GM12878 (cell line): ENCODE measurements around the gene MGME1. TPM values are rescaled to one million over a fixed set of nuclear protein-coding genes. Genes with fewer than 3 reads are reported as not detected.

Experiments used
- ATAC-seq: fragments of 200-7000 bp; cut with Tn5 transposase; 3 replicates; pipeline ENCODE4 v1.9.1; 2020; ENCODE audit warnings: mild to moderate bottlenecking, moderate library complexity
- BruUV-seq: library from RNA; stranded (reverse); fragments of 400-500 nt; replicated peaks from 2 replicates; lab custom pipeline; 2021; lab: Mats Ljungman, UMichigan
- CTCF ChIA-PET: fragments of 300-600 bp; sonication (Branson Sonifier 250); formaldehyde crosslinking; extraction: SDS; loops from one replicate; lab custom pipeline; 2021; ENCODE audit warnings: inconsistent platforms; lab: Yijun Ruan, JAX
- POLR2A ChIA-PET: fragments of 350-600 bp; formaldehyde crosslinking; extraction: SDS; loops from one replicate; lab custom pipeline; 2021; ENCODE audit warnings: inconsistent platforms; lab: Charles Lee
- RAD21 ChIA-PET: fragments of 300-600 bp; sonication (Branson Sonifier 250); formaldehyde crosslinking; loops from one replicate; lab custom pipeline; 2023; ENCODE audit warnings: antibody characterized with exemption; ENCODE audit not compliant: unreplicated experiment; lab: Charles Lee
- SMC1A ChIA-PET: fragments of 300-600 bp; sonication (Branson Sonifier 250); formaldehyde crosslinking; loops from one replicate; lab custom pipeline; 2023; ENCODE audit not compliant: unreplicated experiment, uncharacterized antibody; lab: Charles Lee
- DNase-seq: peaks from one replicate; pipeline ENCODE4 v3.0.0-alpha.2; 2011; ENCODE audit warnings: low read depth, low spot score
- FAIRE-seq: peaks from 3 replicates; lab custom pipeline; 2011; peaks lifted over from hg19 to GRCh38; lab: Jason Lieb, UNC
- H2AFZ ChIP-seq: 2 replicates; pipeline ENCODE4 v1.6.0; 2011; ENCODE audit warnings: low read depth, low read length, control low read depth; ENCODE audit not compliant: control insufficient read depth
- H3K27ac ChIP-seq: 2 replicates; pipeline ENCODE4 v1.5.1; 2011; ENCODE audit warnings: control low read depth; ENCODE audit not compliant: control insufficient read depth, insufficient read depth
- H3K27me3 ChIP-seq, 2 experiments: replicated peaks in 1 of 2; 2 replicates each; pipeline versions ENCODE4 v1.6.0 to v1.6.1; 2011; ENCODE audit warnings: low read length in 1 of 2; ENCODE audit not compliant: control insufficient read depth in 2 of 2, insufficient read depth in 2 of 2
- H3K36me3 ChIP-seq, 2 experiments: 2 replicates each; pipeline ENCODE4 v1.5.1; 2011; ENCODE audit warnings: low read length in 1 of 2; ENCODE audit not compliant: control insufficient read depth in 2 of 2, insufficient read depth in 2 of 2
- H3K4me1 ChIP-seq: 2 replicates; pipeline ENCODE4 v1.6.1; 2011; ENCODE audit warnings: mild to moderate bottlenecking, low read length, moderate library complexity, mixed read lengths; ENCODE audit not compliant: control insufficient read depth, insufficient read depth
- H3K4me2 ChIP-seq: 2 replicates; pipeline ENCODE4 v1.6.0; 2011; ENCODE audit warnings: control low read depth; ENCODE audit not compliant: control insufficient read depth, insufficient read depth
- H3K4me3 ChIP-seq: fragments of 200-600 bp; sonication (generic); 2 replicates; pipeline ENCODE4 v1.5.1; 2016
- H3K79me2 ChIP-seq: 2 replicates; pipeline ENCODE4 v1.6.0; 2011; ENCODE audit warnings: low read length; ENCODE audit not compliant: control insufficient read depth, insufficient read depth
- H3K9ac ChIP-seq: 2 replicates; pipeline ENCODE4 v1.8.0; 2011; ENCODE audit warnings: low read length, control low read depth, mixed read lengths; ENCODE audit not compliant: control insufficient read depth, insufficient read depth
- H3K9me3 ChIP-seq: replicated peaks from 3 replicates; pipeline ENCODE4 v1.5.1; 2011; ENCODE audit warnings: mild to moderate bottlenecking, low read length; ENCODE audit not compliant: control insufficient read depth, insufficient read depth
- H4K20me1 ChIP-seq: 2 replicates; pipeline ENCODE4 v1.6.0; 2011; ENCODE audit not compliant: control insufficient read depth, insufficient read depth
- IKZF2 ChIP-seq, 2 experiments: fragments of 450-650 bp; IDR thresholded peaks; 2 replicates each; pipeline ENCODE4 v1.6.1; 2017; ENCODE audit warnings: mild to moderate bottlenecking in 2 of 2, moderate library complexity in 2 of 2
- LARP7 ChIP-seq: fragments of 450-650 bp; IDR thresholded peaks from 2 replicates; pipeline ENCODE4 v1.6.1; 2017; ENCODE audit warnings: mild to moderate bottlenecking
- MTA3 ChIP-seq: IDR thresholded peaks from 2 replicates; pipeline ENCODE4 v1.6.1; 2012; ENCODE audit warnings: low read length, inconsistent platforms, borderline replicate concordance
- NR2C1 ChIP-seq: fragments of 450-650 bp; IDR thresholded peaks from 2 replicates; pipeline ENCODE4 v1.6.1; 2017; ENCODE audit warnings: antibody characterized with exemption, mild to moderate bottlenecking, moderate library complexity
- NR2F1 ChIP-seq: fragments of 450-650 bp; conservative IDR thresholded peaks from 2 replicates; pipeline ENCODE4 v1.6.1; 2017; ENCODE audit warnings: mild to moderate bottlenecking
- POLR2AphosphoS2 ChIP-seq: IDR thresholded peaks from 2 replicates; pipeline ENCODE4 v1.6.1; 2011; ENCODE audit warnings: low read depth, mild to moderate bottlenecking, low read length, improper control_type of control experiment, moderate library complexity
- POLR2AphosphoS5 ChIP-seq: IDR thresholded peaks from 2 replicates; pipeline ENCODE4 v1.6.1; 2011; ENCODE audit warnings: mild to moderate bottlenecking, low read length, inconsistent platforms
- RUNX3 ChIP-seq: IDR thresholded peaks from 2 replicates; pipeline ENCODE4 v1.6.1; 2012; ENCODE audit warnings: low read length, inconsistent platforms
- SPI1 ChIP-seq: IDR thresholded peaks from 2 replicates; pipeline ENCODE4 v1.6.1; 2011; ENCODE audit warnings: low read depth, mild to moderate bottlenecking, low read length, moderate library complexity, borderline replicate concordance; ENCODE audit not compliant: insufficient read depth
- TCF12 ChIP-seq: IDR thresholded peaks from 2 replicates; pipeline ENCODE4 v1.6.1; 2011; ENCODE audit warnings: low read depth, mild to moderate bottlenecking, low read length
- ZNF274 ChIP-seq: IDR thresholded peaks from one replicate; pipeline ENCODE4 v1.8.0; 2011; ENCODE audit not compliant: insufficient read length, insufficient read depth
- WGBS: methylation state at CpG from one replicate; pipeline ENCODE4 v1.1.6; 2016; ENCODE audit warnings: low lambda C conversion rate; ENCODE audit not compliant: insufficient replicate concordance, insufficient coverage; ENCODE audit errors: missing lambda C conversion rate; 5-methylcytosine and 5-hydroxymethylcytosine counted together
- in situ Hi-C: fragments of 300-500 bp; cut with MboI; formaldehyde crosslinking; loops from 9 replicates; pipeline ENCODE4 v1.14.3; 2018; ENCODE audit warnings: mixed read lengths
- intact Hi-C: fragments of 100-400 bp; cut with micrococcal nuclease; formaldehyde crosslinking; loops from one replicate; pipeline ENCODE4 v1.14.2; 2022; ENCODE audit not compliant: unreplicated experiment
- polyA plus RNA-seq, 11 experiments: library from polyadenylated mRNA; depleted of rRNA in 4 of 11; unstranded in 6 of 11; stranded (reverse) in 5 of 11; fragments of >200 nt; fragmentation: Nextera tagmentation in 4 of 11; fragmentation: Illumina TruSeq in 1 of 11; extraction: Ambion mirVana in 4 of 11; extraction: Trizol in 1 of 11; gene quantifications; 1 replicate in 1 of 11; 2 replicates in 10 of 11; pipeline versions ENCODE4 v1.2.1 to v1.2.3, GENCODE V29; 2011 to 2016; ENCODE audit warnings: inconsistent platforms in 2 of 11, missing spikeins in 2 of 11, low read depth in 1 of 11
- total RNA-seq, 4 experiments: library from RNA; depleted of rRNA in 3 of 4; stranded (reverse); fragments of >200 nt in 3 of 4; fragmentation: Illumina TruSeq in 1 of 4; extraction: Trizol in 1 of 4; gene quantifications; 2 replicates each; pipeline versions ENCODE4 v1.2.1 to v1.2.3, GENCODE V29; 2013 to 2021

Gene MGME1
- total and polyA plus RNA-seq, 10 of the 15 experiments (the other 5 are each of a cell fraction or from before 2014, with no cell fraction given), result 13.4 to 44.8 (median 30.6) TPM

GRCh38 chr20:17960927-17961586, 7.8 kb upstream of the MGME1 start:
- peak overlapping the region; percentile 86; the same call in 1 of the 2 replicates for H3K4me3 ChIP-seq
- ChIA-PET POLR2A (interaction anchor here (1.1 to 1.8 kb wide), 2 partner anchors 10 to 45 kb away, joined by 4 to 5 read pairs; no protein-coding TSS in a partner anchor), CTCF (interaction anchor here (1.4 to 6.4 kb wide), 3 partner anchors 10 to 22 kb away, joined by 5 to 44 read pairs (median 8); no protein-coding TSS in a partner anchor)
- WGBS, result 4% methylated on average over 6 of the region's 6 CpGs
- no peak for TF ChIP-seq IKZF2 (IDR thresholded peaks at IDR 0.05)
- peak; percentile 13; the same call in 1 of the 2 replicates for TF ChIP-seq RUNX3
- peak; percentile 45; the same call in 1 of the 2 replicates for TF ChIP-seq NR2C1
- no peak for TF ChIP-seq ZNF274
- 0 out of 2 replicates have a peak, but pooled peaks have one; percentile 50 for TF ChIP-seq LARP7
- peak; percentile 65 for TF ChIP-seq NR2F1
- no peak for TF ChIP-seq POLR2AphosphoS2
- peak; percentile 51; the same call in 1 of the 2 replicates for TF ChIP-seq SPI1
- TF ChIP-seq POLR2AphosphoS5, result peak; percentile 48
- TF ChIP-seq TCF12, result 0 out of 2 replicates have a peak, but pooled peaks have one; percentile 18
- TF ChIP-seq MTA3, result peak; percentile 62; the same call in 1 of the 2 replicates
- TF ChIP-seq, all 136 proteins: peak for 8
- Histone ChIP-seq H3K79me2 (peaks cover 100% of the 10 kb centered on the region), H3K27ac (peak overlapping the region; percentile 74), H3K4me1 (peaks cover 39% of the 10 kb centered on the region), H3K27me3 (no peaks in the 10 kb centered on the region), H2AFZ (no peak overlapping the region), H3K9me3 (no peaks in the 10 kb centered on the region), H3K9ac (peak overlapping the region; percentile 41), H3K4me2 (peak overlapping the region; percentile 81), H3K36me3 (peaks cover 1 to 9% of the 10 kb centered on the region in 2 experiments; a peak in 1 of 4 replicates), H4K20me1 (peaks cover 7% of the 10 kb centered on the region)
- RAD21 ChIA-PET, result interaction anchor here (0.6 to 1.6 kb wide), 2 partner anchors 8 to 9 kb away, joined by 3 to 5 read pairs; partner anchors contain the start of genes MGME1 and SNX5
- SMC1A ChIA-PET, result interaction anchor here (2.0 to 4.3 kb wide), 2 partner anchors 8 kb away, joined by 10 to 41 read pairs; partner anchors contain the start of genes MGME1 and SNX5
- in situ Hi-C loops (no loop called here), intact Hi-C loops (no loop called here)
- DNase-seq (no peak), ATAC-seq (peak; percentile 24), FAIRE-seq (no peak)
- no TSS peak for BruUV-seq
